Neural cell (in vitro differentiated cells): ENCODE data around the gene ZNF668. TPM values are rescaled to one million over a fixed set of nuclear protein-coding genes. Genes with fewer than 3 reads are reported as not detected.

Experiments
- H2AFZ ChIP-seq: fragments of 200-600, 300-800 bp; sonication (generic), shearing (Covaris generic); 2 replicates; pipeline ENCODE4 v1.6.0; 2014; ENCODE audit warnings: low read depth, mild to moderate bottlenecking, antibody characterized with exemption, low read length, moderate library complexity
- H3F3A ChIP-seq: fragments of 200-600 bp; shearing (Covaris generic); 2 replicates; pipeline ENCODE4 v1.6.1; 2016; ENCODE audit warnings: mild to moderate bottlenecking, moderate library complexity, mixed read lengths, antibody characterized with exemption, low read length; ENCODE audit not compliant: insufficient read depth, poor library complexity, severe bottlenecking
- H3K27ac ChIP-seq: fragments of 200-600, 300-800 bp; sonication (generic), shearing (Covaris generic); 2 replicates; pipeline ENCODE4 v1.5.1; 2014; ENCODE audit warnings: mild to moderate bottlenecking, low read length, moderate library complexity
- H3K27me3 ChIP-seq: fragments of 300-800, 200-600 bp; sonication (generic), shearing (Covaris generic); 2 replicates; pipeline ENCODE4 v1.6.0; 2014; ENCODE audit warnings: mild to moderate bottlenecking, low read depth, low read length, moderate library complexity; ENCODE audit not compliant: insufficient read depth
- H3K36me3 ChIP-seq: fragments of 300-800, 200-600 bp; sonication (generic), shearing (Covaris generic); 2 replicates; pipeline ENCODE4 v1.5.1; 2014; ENCODE audit warnings: mild to moderate bottlenecking, antibody characterized with exemption, low read length, moderate library complexity; ENCODE audit not compliant: insufficient read depth
- H3K4me2 ChIP-seq: fragments of 300-800, 200-600 bp; sonication (generic), shearing (Covaris generic); 2 replicates; pipeline ENCODE4 v1.6.0; 2014; ENCODE audit warnings: mild to moderate bottlenecking, low read length
- H3K4me3 ChIP-seq: fragments of 300-800, 200-600 bp; sonication (generic), shearing (Covaris generic); 2 replicates; pipeline ENCODE4 v1.5.1; 2014; ENCODE audit warnings: mild to moderate bottlenecking, low read length, moderate library complexity
- H3K79me2 ChIP-seq: fragments of 200-600 bp; shearing (Covaris generic); replicated peaks from 2 replicates; pipeline ENCODE4 v1.6.0; 2014; ENCODE audit warnings: mild to moderate bottlenecking, low read length, moderate library complexity; ENCODE audit not compliant: insufficient read depth
- H3K9ac ChIP-seq: fragments of 300-800, 200-600 bp; sonication (generic), shearing (Covaris generic); 2 replicates; pipeline ENCODE4 v1.6.1; 2016; ENCODE audit warnings: mild to moderate bottlenecking, low read length, mixed read lengths
- H3K9me2 ChIP-seq: fragments of 200-600 bp; shearing (Covaris generic); 2 replicates; pipeline ENCODE4 v1.6.1; 2016; ENCODE audit warnings: mild to moderate bottlenecking, low read length, mixed read lengths; ENCODE audit not compliant: insufficient read depth
- H3K9me3 ChIP-seq: fragments of 200-600, 300-800 bp; sonication (generic), shearing (Covaris generic); 2 replicates; pipeline ENCODE4 v1.6.1; 2016; ENCODE audit warnings: mild to moderate bottlenecking, mixed run types, low read length, moderate library complexity, mixed read lengths
- H4K20me1 ChIP-seq: fragments of 200-600 bp; shearing (Covaris generic); 2 replicates; pipeline ENCODE4 v1.6.1; 2016; ENCODE audit warnings: mild to moderate bottlenecking, mixed run types; ENCODE audit not compliant: insufficient read depth
- CTCF ChIP-seq: fragments of 450-650 bp; IDR thresholded peaks from 2 replicates; pipeline ENCODE4 v1.5.1; 2014; ENCODE audit warnings: antibody characterized with exemption, mild to moderate bottlenecking, moderate library complexity; ENCODE audit not compliant: poor library complexity, severe bottlenecking
- EP300 ChIP-seq: fragments of 450-650 bp; conservative IDR thresholded peaks from 2 replicates; pipeline ENCODE4 v1.6.1; 2014; ENCODE audit warnings: antibody characterized with exemption, mild to moderate bottlenecking, moderate library complexity; ENCODE audit not compliant: poor library complexity, severe bottlenecking
- EZH2 ChIP-seq: fragments of 200-600, 300-800 bp; shearing (Covaris generic), sonication (generic); IDR thresholded peaks from 2 replicates; pipeline ENCODE4 v1.6.1; 2014; ENCODE audit warnings: antibody characterized with exemption, low read length, borderline replicate concordance, mild to moderate bottlenecking; ENCODE audit not compliant: insufficient read depth, poor library complexity, severe bottlenecking
- MXI1 ChIP-seq: fragments of 450-650 bp; conservative IDR thresholded peaks from 2 replicates; pipeline ENCODE4 v1.6.1; 2014; ENCODE audit warnings: antibody characterized with exemption, mild to moderate bottlenecking; ENCODE audit not compliant: poor library complexity, severe bottlenecking
- POLR2AphosphoS5 ChIP-seq: IDR thresholded peaks from 2 replicates; pipeline ENCODE4 v1.6.1; 2012
- REST ChIP-seq: IDR thresholded peaks from 2 replicates; pipeline ENCODE4 v1.6.1; 2012; ENCODE audit warnings: borderline replicate concordance
- SMC3 ChIP-seq: fragments of 450-650 bp; conservative IDR thresholded peaks from 2 replicates; pipeline ENCODE4 v1.6.1; 2014; ENCODE audit warnings: antibody characterized with exemption, mild to moderate bottlenecking, moderate library complexity; ENCODE audit not compliant: poor library complexity
- TAF1 ChIP-seq: IDR thresholded peaks from 2 replicates; pipeline ENCODE4 v1.6.1; 2012; ENCODE audit warnings: low read depth
- polyA plus RNA-seq: library from polyadenylated mRNA; depleted of rRNA; stranded (reverse); fragments of >200 nt; gene quantifications from 2 replicates; pipeline ENCODE4 v1.2.3, GENCODE V29; 2014

Gene ZNF668
- polyA plus RNA-seq, 1 donor from 2014 or later, result 17.8 TPM

- Histone ChIP-seq H3K4me2 (peak overlapping the region; percentile 87), H3K27me3 (no peaks in the 10 kb centered on the region), H4K20me1 (no peaks in the 10 kb centered on the region), H3K27ac (peak overlapping the region; percentile 90), H2AFZ (peak overlapping the region; percentile 75), H3K79me2 (peaks cover 11% of the 10 kb centered on the region), H3F3A (no peaks in the 10 kb centered on the region), H3K4me3 (peak overlapping the region; percentile 99), H3K9me2 (no peaks in the 10 kb centered on the region), H3K9ac (peak overlapping the region; percentile 91), H3K36me3 (no peaks in the 10 kb centered on the region), H3K9me3 (no peaks in the 10 kb centered on the region)
- TF ChIP-seq EZH2 (no peak), CTCF (no peak), EP300 (no peak)
Observed at GRCh38 chr16:31094088-31094423, 20.0 kb upstream of the ZNF668 start.

- Histone ChIP-seq H3K36me3 (no peaks in the 10 kb centered on the region), H3K27me3 (no peaks in the 10 kb centered on the region), H3K9me2 (no peaks in the 10 kb centered on the region), H4K20me1 (no peaks in the 10 kb centered on the region), H3K9me3 (no peaks in the 10 kb centered on the region), H3K9ac (peak overlapping the region; percentile 91), H3K79me2 (peaks cover 11% of the 10 kb centered on the region), H2AFZ (no peak overlapping the region), H3F3A (no peaks in the 10 kb centered on the region), H3K27ac (peak overlapping the region; percentile 90), H3K4me2 (peak overlapping the region; percentile 87), H3K4me3 (peak overlapping the region; percentile 99)
- no peak for TF ChIP-seq CTCF
- no peak for TF ChIP-seq POLR2AphosphoS5
- no peak for TF ChIP-seq MXI1
- no peak for TF ChIP-seq EP300
- no peak for TF ChIP-seq TAF1
- no peak for TF ChIP-seq REST
- TF ChIP-seq SMC3, result no peak
Observed at GRCh38 chr16:31093132-31093703, 19.2 kb upstream of the ZNF668 start.
